ENCODE measurements around the gene FGG.

Gene FGG

GRCh38 chr4:154559494-154560418 is 52.7 kb downstream of the FGG start:
- DNase-seq (ENCODE audit: low read depth in 1 of 2, low spot score in 1 of 2), result no peak

- no peak for DNase-seq (ENCODE audit: low read depth in 1 of 2, low spot score in 1 of 2)
Measured at GRCh38 chr4:154559141-154559493, 53.3 kb downstream of the FGG start.

All from activated CD4-positive, alpha-beta T cell treated with anti-CD3 and anti-CD28 coated beads, Interleukin-2, amount 50 U/mL, for 24 hours (primary cell).